NCI-H1694 treated with DMSO at 0.1 percent for 48 hours (cell line): Measurements from ENCODE around the gene HELZ.
"Not testable (repeated sequence)": the region's sequence is repeated elsewhere in the genome, so short reads cannot be mapped to it uniquely, and the experiment has no call there.

ENCODE experiments used
- DNase-seq: peaks from one replicate; lab custom pipeline; 2025; lab: John Stamatoyannopoulos, UW

HELZ gene

GRCh38 chr17:67245073-67245693 lies at the start of gene HELZ:
Gene HELZ, minus strand, starts transcription at chr17:67245196. Its CDS starts 26,392 bp downstream, at chr17:67218804.
- peak; percentile 78 for DNase-seq

GRCh38 chr17:67293251-67294203 lies 48.5 kb upstream of the HELZ start:
- peak; percentile 55 for DNase-seq

- DNase-seq, result no peak
Measured at GRCh38 chr17:67290711-67291291, 45.8 kb upstream of the HELZ start.

- DNase-seq, result no peak
Measured at GRCh38 chr17:67290244-67290643, 45.2 kb upstream of the HELZ start.

- no peak for DNase-seq
Measured at GRCh38 chr17:67289181-67289876, 44.3 kb upstream of the HELZ start.

- not testable (repeated sequence) for DNase-seq
Measured at GRCh38 chr17:67286826-67287225, 41.8 kb upstream of the HELZ start.

GRCh38 chr17:67285360-67285759 lies 40.4 kb upstream of the HELZ start:
- DNase-seq, result no peak

- no peak for DNase-seq
Measured at GRCh38 chr17:67283731-67284516, 38.9 kb upstream of the HELZ start.

- no peak for DNase-seq
Measured at GRCh38 chr17:67281743-67282142, 36.7 kb upstream of the HELZ start.

- DNase-seq, result no peak
Measured at GRCh38 chr17:67281053-67281452, 36.1 kb upstream of the HELZ start.

- DNase-seq, result no peak
Measured at GRCh38 chr17:67280279-67280678, 35.3 kb upstream of the HELZ start.

GRCh38 chr17:67279115-67279514 lies 34.1 kb upstream of the HELZ start:
- DNase-seq, result no peak

GRCh38 chr17:67278363-67278762 lies 33.4 kb upstream of the HELZ start:
- DNase-seq, result no peak

GRCh38 chr17:67276075-67276474 lies 31.1 kb upstream of the HELZ start:
- DNase-seq, result no peak

- DNase-seq, result no peak
Measured at GRCh38 chr17:67274466-67274865, 29.5 kb upstream of the HELZ start.

GRCh38 chr17:67273900-67274299 lies 28.9 kb upstream of the HELZ start:
- no peak for DNase-seq

- DNase-seq, result no peak
Measured at GRCh38 chr17:67272312-67273047, 27.5 kb upstream of the HELZ start.

GRCh38 chr17:67271187-67271586 lies 26.2 kb upstream of the HELZ start:
- not testable (repeated sequence) for DNase-seq

GRCh38 chr17:67270416-67270815 lies 25.4 kb upstream of the HELZ start:
- no peak for DNase-seq

GRCh38 chr17:67266496-67266895 lies 21.5 kb upstream of the HELZ start:
- no peak for DNase-seq
